Measurements from ENCODE around the gene SLC30A2.

GRCh38 chr1:26006710-26007109 is 39.2 kb downstream of the SLC30A2 start:
- TF ChIP-seq ARNT (IDR thresholded peaks at IDR 0.05) (no peak), SP1 (IDR thresholded peaks at IDR 0.05) (no peak)

Measured in HEK293T (cell line).